Measurements from ENCODE around the gene GMDS.

DNA sequence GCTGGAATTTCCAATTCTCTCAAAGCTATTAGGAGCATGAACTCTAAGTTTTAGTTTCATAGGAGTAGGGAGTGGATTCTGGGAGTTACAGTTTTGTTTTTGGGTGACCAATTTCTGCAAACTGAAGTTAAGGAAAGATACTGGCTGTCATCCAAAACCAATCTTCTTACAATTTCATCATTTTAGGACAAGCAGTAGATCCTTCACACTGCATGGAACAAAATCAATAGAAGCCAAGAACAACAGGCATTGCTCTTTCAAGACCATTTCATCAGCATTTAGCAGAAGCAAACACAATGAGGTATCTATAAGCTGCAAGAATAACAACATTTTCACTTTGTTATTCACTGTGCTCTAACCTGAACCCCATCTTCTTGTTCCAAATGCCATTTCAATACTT is 173.0 kb downstream of the GMDS start:
- no peak for TF ChIP-seq EZH2 (IDR thresholded peaks at IDR 0.05; ENCODE audit: borderline replicate concordance, low read depth, low read length, severe bottlenecking)
- TF ChIP-seq, protein P1, sequence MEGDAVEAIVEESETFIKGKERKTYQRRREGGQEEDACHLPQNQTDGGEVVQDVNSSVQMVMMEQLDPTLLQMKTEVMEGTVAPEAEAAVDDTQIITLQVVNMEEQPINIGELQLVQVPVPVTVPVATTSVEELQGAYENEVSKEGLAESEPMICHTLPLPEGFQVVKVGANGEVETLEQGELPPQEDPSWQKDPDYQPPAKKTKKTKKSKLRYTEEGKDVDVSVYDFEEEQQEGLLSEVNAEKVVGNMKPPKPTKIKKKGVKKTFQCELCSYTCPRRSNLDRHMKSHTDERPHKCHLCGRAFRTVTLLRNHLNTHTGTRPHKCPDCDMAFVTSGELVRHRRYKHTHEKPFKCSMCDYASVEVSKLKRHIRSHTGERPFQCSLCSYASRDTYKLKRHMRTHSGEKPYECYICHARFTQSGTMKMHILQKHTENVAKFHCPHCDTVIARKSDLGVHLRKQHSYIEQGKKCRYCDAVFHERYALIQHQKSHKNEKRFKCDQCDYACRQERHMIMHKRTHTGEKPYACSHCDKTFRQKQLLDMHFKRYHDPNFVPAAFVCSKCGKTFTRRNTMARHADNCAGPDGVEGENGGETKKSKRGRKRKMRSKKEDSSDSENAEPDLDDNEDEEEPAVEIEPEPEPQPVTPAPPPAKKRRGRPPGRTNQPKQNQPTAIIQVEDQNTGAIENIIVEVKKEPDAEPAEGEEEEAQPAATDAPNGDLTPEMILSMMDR (IDR thresholded peaks at IDR 0.05; ENCODE audit: borderline replicate concordance, extremely low read depth, low read length, poor library complexity, severe bottlenecking) = no peak

All from DND-41 (cell line).